ENCODE results near the gene FAM171A1.
"Not testable (repeated sequence)": the region's sequence is repeated elsewhere in the genome, so short reads cannot be mapped to it uniquely, and the experiment has no call there.

The FAM171A1 gene

GRCh38 chr10:15290150-15290549 lies 80.9 kb downstream of the FAM171A1 start:
- no peak for DNase-seq (ENCODE audit: low read depth)

DNA sequence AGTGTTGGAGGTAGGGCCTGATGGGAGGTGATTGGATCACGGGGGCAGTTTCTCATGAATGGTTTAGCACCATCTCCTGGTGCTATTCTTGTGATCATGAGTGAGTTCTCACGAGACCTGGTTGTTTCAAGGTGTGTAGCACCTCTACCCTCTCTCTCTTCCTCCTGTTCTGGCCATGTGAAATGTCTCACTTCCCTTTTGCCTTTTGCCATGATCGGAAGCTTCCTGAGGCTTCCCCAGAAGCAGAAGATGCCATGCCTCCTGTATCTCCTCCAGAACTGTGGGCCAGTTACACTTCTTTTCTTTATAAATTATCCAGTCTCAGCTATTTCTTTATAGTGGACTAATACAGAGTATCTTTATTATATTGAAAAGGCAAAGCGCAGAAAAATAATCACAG lies 90.1 kb downstream of the FAM171A1 start:
- DNase-seq (ENCODE audit: low read depth), result no peak

- no peak for DNase-seq (ENCODE audit: low read depth)
These were observed 90.6 kb downstream of the FAM171A1 start for GRCh38 chr10:15280462-15280861.

DNA sequence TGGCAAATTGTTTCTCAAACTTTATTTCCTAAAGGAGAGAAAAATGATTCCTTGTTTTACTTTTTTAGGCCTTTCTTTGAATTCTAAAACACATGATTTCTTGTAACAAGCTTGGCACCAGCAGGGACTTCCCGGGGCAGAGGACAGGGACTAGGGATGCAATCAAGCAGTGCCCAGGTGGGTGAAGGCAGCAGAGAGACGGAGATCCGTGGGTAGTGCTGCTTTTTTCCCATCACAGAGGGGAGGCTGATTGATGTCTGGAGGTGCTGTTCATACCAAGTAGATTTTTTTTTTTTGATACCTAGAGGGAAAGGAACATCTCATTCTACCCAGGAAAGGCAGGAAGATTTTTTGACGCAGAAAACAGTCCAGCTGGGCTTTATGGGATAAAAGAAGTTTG lies 91.9 kb downstream of the FAM171A1 start:
- DNase-seq (ENCODE audit: low read depth), result no peak

DNA sequence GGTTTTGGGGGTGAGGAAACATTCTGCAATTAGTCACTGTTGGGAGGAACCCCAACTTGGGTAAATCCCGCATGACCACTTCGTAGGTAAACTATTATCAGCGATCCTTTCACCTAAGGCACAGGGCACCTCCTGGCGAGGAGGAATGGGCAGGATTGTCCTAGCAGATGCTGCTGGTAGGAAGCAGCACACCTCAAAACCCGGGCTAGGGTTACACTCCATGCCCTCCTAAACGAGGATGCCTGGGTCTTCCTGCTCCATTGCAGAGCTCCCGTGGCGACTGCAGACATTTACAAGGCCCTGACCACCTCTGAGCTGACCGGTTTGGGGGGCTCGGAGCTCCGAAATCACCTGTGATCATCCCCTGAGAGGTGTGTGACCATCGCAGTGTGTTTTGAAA lies 92.3 kb downstream of the FAM171A1 start:
- no peak for DNase-seq (ENCODE audit: low read depth)

DNA sequence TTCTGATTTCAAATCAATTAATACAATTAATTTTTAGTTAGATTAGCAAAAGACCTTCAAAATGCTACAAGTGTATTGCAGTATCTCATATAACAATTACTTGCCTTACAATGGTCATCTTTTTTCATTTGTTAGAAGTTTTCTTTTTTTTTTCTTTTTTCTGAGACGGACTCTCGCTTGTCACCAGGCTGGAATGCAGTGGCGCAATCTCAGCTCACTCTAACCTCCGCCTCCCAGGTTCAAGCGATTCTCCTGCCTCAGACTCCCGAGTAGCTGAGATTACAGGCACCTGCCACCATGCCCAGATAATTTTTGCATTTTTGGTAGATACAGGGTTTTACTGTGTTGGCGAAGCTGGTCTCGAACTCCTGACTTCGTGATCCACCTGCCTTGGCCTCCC lies 95.0 kb downstream of the FAM171A1 start:
- DNase-seq (ENCODE audit: low read depth), result not testable (repeated sequence)

DNA sequence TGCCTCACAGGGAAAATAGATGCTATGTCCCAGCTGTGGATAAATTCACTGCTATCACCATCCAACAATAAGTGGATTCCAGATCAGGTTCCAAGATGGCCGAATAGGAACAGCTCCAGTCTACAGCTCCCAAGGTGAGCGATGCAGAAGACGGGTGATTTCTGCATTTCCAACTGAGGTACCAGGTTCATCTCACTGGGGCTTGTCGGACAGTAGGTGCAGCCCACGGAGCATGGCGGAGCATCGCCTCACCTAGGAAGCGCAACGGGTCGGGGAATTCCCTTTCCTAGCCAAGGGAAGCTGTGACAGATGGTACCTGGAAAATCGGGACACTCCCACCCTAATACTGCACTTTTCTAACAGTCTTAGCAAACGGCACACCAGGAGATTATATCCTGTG lies 101.3 kb downstream of the FAM171A1 start:
- not testable (repeated sequence) for DNase-seq (ENCODE audit: low read depth)

GRCh38 chr10:15267496-15267895 lies 103.6 kb downstream of the FAM171A1 start:
- DNase-seq (ENCODE audit: low read depth), result no peak

DNA sequence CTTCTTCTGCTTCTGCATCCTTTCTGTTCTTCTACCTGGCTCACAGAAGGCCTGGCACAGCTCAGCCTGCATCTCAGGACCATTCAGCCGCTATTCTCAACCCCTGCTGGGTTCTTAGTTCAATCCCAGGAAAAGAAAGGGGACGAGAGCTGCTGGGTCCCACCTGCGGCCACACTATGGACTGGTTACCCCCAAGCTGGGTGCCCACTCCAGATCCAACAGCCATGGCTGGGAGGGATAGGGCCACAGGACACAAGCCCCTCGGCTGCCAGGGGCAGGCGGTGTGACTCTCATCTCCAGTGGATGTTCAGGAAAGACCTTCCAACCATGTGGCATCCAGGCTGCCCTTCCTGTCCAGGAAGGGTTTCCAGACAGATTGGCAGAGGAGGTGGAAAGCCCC lies 105.0 kb downstream of the FAM171A1 start:
- DNase-seq (ENCODE audit: low read depth), result no peak

DNA sequence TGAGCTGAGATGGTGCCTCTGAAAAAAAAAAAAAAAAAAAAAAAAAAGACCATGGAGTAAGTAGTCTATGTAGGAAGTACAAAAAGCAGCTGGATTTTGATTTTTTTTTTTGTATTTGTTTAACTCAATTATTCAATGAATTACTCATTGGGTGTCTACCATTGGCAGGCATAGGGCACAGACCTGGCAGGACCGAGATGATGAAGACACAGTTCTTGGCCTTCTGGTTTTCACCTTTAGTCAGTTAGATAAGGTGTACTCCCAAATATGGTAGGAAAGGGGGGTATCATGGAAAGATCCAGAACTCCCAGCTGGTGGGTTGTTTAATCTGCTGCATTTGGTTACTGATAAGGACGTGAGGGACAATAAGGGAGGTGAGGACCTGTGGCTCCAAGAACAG lies 105.5 kb downstream of the FAM171A1 start:
- DNase-seq (ENCODE audit: low read depth), result no peak

GRCh38 chr10:15265056-15265455 lies 106.0 kb downstream of the FAM171A1 start:
- no peak for DNase-seq (ENCODE audit: low read depth)

GRCh38 chr10:15263657-15264323 lies 107.3 kb downstream of the FAM171A1 start:
- DNase-seq (ENCODE audit: low read depth), result no peak

DNA sequence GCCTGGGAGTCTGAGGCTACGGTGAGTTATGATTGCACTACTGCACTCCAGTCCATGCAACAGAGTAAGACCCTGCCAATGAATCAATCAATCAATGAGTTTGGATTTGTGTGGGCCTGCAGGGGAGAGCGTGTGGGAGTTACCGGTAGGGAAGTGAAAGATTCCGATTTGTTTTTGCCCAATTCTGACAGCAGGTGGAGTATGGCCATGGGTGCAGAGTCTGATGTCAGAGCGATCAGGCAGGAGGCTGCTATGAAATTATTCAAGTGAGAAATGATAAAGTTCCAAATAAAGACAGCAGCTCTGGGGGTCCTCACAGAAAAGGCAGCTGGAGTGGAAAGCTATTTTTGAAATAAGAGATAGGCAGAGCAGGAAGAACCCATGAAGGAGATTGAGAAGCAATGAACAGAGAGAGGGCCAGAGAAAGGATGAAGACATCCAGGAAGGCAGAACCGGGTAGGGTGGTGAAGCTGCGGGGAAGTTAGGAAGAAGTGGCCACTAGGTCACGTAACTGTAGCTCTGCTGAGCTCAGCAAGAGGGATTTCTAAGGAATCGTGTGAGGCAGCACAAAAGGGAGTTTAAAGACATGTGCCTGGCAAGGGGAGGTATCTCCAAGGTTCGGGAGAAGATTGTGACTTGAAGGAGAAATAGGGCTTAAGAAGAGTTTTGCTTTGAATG lies 108.9 kb downstream of the FAM171A1 start:
- DNase-seq (ENCODE audit: low read depth), result no peak

DNA sequence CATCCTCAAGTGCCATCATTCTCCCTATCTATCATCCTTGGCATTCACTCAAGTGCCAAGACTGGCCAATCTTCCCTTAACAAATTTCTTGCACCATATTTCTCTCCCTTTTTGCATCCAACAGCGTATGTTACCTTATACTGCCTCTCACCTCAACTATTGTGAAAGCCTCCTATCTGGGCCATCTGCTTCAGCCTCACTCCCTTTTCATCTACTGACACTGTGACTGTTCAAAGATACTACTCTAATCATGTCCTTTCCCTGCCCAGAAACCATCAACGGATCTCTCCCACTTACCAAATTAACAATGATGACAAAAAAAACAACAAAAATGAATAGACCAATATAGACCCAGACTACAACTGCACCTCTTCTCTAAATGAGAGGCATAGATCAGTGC lies 112.0 kb downstream of the FAM171A1 start:
- DNase-seq (ENCODE audit: low read depth), result no peak

DNA sequence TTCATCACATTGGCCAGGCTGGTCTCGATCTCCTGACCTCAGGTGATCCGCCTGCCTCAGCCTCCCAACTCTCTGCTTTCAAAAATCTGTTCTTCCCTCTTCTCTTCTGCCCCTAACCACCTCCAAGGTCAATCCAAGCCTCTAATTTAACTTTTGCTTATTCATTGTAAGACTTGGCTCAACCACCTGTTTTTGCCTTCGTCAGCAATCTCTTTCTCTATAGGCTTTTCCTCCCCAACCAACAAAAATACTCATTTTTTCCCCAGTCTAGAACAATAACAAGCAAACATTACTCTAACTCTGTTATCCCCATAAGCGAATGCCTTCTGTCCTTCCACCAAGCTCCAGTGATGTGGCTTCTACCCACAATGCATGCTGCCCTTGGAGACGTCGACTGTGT lies 112.8 kb downstream of the FAM171A1 start:
- DNase-seq (ENCODE audit: low read depth), result no peak

GRCh38 chr10:15255961-15256360 lies 115.1 kb downstream of the FAM171A1 start:
- no peak for DNase-seq (ENCODE audit: low read depth)

GRCh38 chr10:15254808-15255648 lies 116.1 kb downstream of the FAM171A1 start:
- DNase-seq (ENCODE audit: low read depth), result no peak

DNA sequence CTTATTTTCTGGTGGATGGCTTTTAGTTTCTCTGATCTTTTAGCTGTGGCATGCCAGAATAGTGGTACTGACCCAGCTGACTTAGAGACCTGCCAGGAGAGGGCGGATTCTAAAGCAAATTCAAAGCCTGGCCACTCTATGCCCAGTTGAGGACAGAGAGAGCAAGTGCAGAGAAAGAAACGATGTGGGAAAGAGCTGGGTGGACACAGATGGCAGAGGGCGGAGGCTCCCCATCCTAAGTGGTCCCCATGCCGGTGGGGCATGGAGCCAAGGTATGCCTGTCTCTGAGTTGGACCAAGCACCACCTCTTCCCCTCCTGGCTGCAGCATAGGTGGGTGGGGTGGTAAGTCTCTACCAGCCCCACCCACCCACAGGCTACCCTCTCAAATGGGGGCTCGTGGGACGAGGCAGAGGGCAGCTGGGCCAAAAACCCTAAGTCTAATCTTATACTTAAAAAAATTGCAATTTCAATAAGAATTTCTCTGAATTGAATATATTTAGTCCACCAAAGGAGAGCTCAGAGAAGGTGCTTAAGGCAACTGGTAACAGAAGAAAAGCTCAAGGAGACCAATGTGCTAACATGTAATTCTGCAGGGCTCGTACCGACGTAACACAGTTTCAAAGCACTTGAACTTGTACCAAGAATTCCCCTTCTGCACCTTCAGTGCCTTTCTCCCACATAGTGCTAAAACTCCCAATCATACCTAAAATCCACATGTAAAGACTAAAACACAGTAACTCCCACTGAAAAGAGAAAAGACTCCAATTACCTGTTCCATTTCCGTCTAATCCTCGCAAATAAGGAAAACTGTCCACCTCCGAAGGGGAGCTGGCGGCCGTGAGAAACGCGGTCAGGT lies 116.9 kb downstream of the FAM171A1 start:
- no peak for DNase-seq (ENCODE audit: low read depth)

DNA sequence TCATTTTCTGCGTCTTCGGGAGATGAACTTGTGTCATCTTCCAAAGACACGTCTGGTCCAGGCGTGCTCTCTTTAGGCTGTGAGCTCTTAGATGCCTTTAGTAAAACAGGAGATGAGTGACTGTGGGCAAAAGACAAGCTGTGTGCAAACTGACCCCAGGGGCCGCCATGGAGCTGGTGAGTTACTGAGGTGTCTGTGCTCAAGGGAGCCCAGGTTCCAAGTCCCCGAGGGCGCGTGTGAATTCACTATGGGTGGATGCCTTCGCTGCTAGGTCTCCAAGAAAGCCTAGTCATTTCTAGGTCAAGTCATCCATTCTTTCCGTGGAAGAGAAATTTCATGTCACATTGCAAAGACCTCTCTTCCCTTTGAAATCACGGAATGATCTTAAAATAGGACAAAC lies 118.7 kb downstream of the FAM171A1 start:
- no peak for DNase-seq (ENCODE audit: low read depth)

- DNase-seq (ENCODE audit: low read depth), result no peak
These were observed 119.2 kb downstream of the FAM171A1 start for GRCh38 chr10:15251791-15252380.

DNA sequence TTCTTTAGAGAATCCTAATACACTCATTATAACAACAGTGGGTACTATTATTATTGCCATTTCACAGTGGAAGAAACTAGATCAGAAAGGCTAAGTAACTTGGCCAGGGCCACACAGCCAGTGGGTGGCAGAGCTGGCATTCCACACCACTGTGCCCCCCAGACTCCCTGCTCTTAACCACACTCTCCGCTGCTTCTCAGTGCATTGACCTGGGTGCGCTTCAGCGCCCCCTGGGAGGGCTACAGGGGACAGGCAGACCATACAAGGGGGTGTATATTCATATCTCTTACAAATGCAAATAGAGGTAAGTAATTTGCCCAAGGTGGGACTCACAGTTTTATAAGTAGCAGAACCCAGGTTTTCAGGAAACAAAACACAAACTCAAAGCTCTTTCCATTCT lies 125.6 kb downstream of the FAM171A1 start:
- DNase-seq (ENCODE audit: low read depth), result no peak

Measured in activated T-cell treated with anti-CD3 and anti-CD28 coated beads for 24 hours (primary cell).